Activated CD4-positive, alpha-beta T cell treated with anti-CD3 and anti-CD28 coated beads, Interleukin-2, amount 50 U/mL, for 16 hours (primary cell): ENCODE results near the gene GLB1L2.

Source experiments
- DNase-seq: peaks from one replicate; pipeline ENCODE4 v3.0.0-alpha.2; 2020

Gene GLB1L2

GRCh38 chr11:134407923-134408322, 76.1 kb downstream of the GLB1L2 start:
- DNase-seq: no peak

DNA sequence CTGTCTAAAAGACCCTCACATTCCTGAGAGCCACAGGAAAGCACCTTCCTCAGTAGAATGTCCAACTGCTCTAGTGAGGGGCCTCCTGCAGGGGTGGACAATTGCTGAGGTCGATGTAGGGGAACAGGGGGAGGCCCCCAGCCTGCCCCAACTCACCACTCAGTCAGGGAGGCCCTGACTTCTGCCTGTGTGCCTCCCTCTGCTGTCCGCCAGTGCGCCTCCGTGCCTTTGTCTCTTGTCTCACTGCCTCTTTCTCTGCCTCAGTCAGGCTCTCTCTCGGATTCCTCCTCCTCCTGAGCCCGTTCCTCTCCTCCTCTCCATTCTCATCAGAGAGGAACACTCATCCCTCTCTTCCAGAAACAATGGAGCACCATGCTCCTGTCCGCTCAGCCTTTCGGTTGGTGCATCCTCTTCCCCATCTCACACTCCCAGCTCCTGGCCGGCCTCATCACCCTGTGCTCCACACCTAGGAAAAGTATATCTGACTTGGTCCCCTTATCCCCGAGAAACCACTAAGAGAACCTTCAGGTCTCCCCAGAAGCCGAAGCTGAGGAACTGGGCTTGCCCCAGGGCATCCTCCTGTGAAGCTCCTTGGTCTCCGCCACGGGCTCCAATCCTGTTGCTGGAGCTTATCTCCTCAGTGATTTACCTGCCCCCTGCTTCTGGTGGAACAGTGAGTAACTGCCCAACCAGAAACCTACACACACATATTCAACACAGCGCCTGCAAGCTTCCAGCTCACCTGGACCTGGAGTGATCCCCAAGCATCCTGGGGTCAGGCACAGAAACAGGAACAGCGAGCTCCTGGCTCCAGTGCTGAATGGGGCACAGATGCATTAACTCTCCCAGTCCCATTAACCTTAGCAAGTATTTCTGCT, 78.0 kb downstream of the GLB1L2 start:
- DNase-seq: no peak

DNA sequence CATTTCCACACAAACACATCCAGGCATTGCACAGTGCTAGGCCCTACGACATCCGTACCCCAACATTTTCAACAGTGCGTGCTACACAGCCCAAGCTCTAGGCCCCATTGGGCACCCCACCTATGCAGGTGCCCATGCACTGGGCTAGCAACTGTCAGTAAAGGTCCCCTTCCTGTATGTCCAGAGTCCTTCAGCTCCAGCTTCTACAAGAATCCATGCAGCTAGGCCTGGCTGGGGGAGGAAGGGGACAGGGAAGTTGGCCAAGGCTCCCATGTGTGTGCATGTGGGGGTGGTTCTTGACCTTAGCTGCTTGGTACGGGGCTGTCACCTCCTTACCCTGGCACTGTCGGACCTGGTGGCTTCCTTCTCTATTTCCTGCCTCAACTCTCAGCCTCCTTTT, 79.0 kb downstream of the GLB1L2 start:
- DNase-seq: no peak

DNA sequence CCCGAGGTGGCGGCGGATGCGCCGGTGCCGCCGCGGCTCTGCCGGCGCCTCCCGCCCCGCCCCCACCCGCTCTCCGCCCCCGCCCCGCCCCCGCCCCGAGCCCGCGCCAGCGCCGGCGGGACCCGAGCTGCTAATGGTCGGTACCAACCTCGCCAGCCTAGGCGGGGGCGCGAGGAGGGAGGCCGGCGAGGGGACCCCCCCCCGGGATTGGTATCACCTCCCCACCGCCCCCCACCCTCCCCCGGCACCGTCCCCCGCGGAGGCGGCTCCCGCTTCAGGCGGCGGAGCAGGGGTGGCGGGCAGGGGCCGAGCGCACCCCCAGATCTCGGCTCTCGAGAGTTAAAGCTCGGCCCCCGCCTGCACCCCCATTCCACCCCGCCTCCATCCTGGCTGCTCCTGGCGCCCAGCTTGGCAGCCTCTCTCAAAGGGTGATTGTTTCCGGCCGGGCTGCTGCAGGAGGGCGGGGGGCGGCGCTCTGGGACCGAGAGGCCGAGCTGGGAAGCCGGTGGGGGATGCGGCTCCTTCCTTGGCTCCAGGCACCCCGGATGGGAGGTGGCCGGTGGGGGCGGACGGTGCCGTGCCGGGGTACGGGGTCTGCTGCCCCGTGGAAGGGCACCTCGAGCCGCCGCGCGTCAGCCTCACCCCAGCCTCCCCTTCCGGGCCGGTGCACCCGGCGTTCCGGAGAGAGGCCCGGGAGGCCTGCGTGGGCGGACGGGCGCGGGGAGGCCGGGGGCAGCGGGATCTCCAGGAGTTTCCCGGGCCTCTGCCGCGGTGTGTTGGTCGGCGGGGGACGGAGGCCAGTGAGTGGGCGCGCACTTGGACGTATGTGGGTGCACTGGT, 80.6 kb downstream of the GLB1L2 start, which contains the start of gene B3GAT1:
Gene B3GAT1, minus strand, starts transcription at position 40 of the 840 bp plus-strand sequence. CDS start 24,583 bp downstream, outside the sequence.
- DNase-seq: no peak

GRCh38 chr11:134413043-134413825, 81.4 kb downstream of the GLB1L2 start:
- no peak for DNase-seq

GRCh38 chr11:134413826-134414731, 82.3 kb downstream of the GLB1L2 start:
- DNase-seq: no peak

DNA sequence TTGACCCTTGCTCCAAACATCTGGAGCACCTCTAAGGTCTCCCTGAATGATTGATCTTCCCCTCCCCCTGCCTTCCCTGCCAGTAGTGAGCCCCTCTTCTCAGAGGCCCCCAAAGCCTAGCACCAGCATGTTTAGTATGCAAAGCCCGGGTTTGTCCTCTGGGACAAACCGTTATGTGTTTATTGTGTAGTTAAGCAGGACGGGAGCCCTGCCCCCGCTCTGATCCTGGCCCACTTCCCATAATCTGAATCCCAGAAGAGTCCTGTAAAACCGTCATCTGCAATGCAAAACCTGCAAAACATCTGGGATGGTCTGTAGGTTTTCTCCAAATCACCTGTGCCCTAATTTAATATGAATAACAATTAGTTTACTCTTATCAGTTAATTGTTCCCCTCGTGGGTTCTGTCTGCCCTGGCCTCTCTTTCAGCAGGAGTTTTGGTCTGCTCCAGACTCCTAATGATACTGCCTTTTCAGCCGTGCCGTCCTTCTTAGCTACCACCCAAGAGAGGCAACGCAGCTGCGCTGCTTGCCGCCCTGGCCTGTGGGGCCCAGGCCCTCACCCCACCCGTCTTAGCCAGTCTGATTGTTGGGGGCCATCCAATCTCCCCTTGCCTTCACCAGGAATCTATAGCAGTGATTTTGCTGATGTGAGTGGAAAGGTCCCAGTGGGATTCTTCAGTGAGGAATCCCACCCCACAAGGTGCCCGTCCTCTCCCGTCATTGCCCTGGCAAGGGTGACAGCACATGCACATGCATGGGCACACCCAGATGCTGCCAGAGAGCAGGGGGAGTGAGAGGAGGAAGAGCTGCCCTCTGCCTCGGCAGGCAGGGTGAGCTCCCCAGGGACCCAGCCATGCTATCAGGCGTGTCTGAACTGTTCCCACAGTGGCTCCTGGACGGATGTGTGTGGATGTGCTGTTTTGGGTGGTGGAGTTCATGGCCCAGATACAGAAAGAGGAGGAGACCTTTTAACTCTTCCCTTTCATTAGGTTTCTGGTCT, 83.3 kb downstream of the GLB1L2 start:
- DNase-seq: no peak

DNA sequence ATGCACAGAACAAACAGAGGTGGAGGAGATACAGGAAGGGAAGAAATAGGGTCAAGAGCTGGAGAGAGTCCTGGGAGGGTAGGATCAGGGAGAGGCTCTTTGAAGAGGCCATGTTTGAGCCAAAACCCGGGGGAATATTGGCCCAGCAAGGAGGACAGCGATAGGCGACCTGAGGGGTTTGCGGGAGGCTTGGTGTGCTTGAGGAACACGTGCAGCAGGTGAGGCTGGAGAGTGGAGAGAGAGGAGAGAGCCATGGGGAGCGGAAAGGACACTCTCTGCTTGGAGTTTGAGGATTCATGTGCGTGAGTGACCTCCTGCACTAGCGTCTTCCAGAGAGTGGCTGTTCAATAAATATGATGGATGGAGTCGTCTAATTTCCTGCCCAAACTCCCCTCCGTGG, 84.9 kb downstream of the GLB1L2 start:
- DNase-seq: no peak

DNA sequence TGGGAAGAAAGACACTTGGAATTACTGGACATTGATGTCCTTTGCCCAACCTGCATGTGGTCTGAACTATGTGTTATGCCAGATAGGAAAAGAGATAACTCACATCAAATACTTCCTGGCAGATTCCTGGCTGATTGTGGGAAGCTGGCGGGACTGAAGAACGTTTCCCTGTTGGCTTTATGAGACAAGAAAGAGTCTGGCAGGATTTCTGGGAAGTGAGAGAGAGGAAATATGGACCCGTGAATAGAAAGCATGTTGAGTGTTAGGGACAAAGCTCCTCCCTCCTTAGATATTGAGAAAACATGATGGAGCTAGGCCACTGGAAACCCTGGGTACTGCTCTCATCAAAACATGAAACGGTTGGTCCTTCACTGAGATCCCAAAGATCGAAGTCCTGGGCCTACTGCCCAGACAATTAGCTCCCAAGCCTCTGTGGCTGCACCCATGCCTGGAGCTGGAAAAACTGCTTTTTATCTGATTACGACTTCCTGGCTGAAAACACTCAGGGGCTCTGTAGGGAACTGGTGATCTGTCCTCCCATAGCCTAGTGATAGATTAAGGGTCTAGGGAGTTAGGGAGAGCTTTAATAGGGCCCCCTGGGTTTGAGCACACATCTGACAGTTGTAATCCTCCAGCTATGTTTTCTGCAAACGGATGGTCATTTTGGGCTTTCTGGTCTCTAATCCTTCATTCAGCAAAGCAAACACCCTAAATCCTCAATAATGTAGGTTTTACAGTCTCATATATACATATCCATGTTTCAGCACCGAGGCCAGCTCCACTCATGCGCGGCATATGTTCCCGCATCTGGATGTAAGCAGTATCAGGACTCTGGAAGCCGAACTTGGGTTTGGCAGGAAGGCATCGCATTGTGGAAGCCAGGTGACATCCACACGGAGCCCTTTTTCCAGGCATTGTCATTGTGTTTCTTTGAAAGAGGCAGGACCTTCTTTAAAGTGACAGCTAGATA, 86.4 kb downstream of the GLB1L2 start:
- no peak for DNase-seq

GRCh38 chr11:134423106-134423505, 91.3 kb downstream of the GLB1L2 start:
- no peak for DNase-seq

DNA sequence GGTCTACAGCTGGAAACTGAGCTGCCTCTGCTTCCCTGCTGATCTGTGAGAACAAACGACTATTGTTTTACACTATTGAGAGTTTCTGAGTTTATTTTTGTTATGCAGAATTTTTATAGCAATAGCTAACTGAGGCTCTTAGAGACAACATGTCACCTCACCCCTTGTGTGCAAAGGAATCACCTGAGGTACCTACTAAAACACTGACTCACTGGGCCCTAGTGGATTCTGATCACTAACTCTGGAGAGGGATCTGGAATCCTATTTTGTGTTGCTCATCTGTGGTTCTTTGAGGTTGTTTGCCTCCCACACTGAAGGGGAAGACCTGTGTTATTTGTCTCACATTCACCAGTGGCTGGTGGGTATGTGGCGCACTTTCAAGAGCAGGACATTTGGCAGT, 93.6 kb downstream of the GLB1L2 start:
- DNase-seq: no peak
